Panc1 (cell line): Measurements from ENCODE around the gene RABGAP1.

Source experiments
- CTCF ChIP-seq: fragments of 450-650 bp; IDR thresholded peaks from 2 replicates; pipeline ENCODE4 v1.5.1; 2017; ENCODE audit warnings: mild to moderate bottlenecking
- POLR2AphosphoS5 ChIP-seq: IDR thresholded peaks from 2 replicates; pipeline ENCODE4 v1.6.1; 2012; ENCODE audit warnings: mild to moderate bottlenecking, low read depth, low read length, moderate library complexity
- SIN3A ChIP-seq: IDR thresholded peaks from 2 replicates; pipeline ENCODE4 v1.6.1; 2012; ENCODE audit warnings: low read depth, mild to moderate bottlenecking, low read length, moderate library complexity, borderline replicate concordance; ENCODE audit not compliant: insufficient read depth
- TCF7L2 ChIP-seq: IDR thresholded peaks from 2 replicates; pipeline ENCODE4 v1.6.1; 2011; ENCODE audit warnings: mild to moderate bottlenecking, low read depth, low read length, inconsistent platforms
- TF ChIP-seq, protein P1 (sequence below), 2 experiments: IDR thresholded peaks; 2 replicates each; pipeline ENCODE4 v1.6.1; 2011 to 2012; ENCODE audit warnings: low read depth in 2 of 2, control low read depth in 1 of 2, low read length in 1 of 2, mild to moderate bottlenecking in 1 of 2, moderate library complexity in 1 of 2; ENCODE audit not compliant: insufficient read depth in 1 of 2

- no peak for TF ChIP-seq CTCF
- no peak for TF ChIP-seq POLR2AphosphoS5
- no peak for TF ChIP-seq SIN3A
- TF ChIP-seq, protein P1, sequence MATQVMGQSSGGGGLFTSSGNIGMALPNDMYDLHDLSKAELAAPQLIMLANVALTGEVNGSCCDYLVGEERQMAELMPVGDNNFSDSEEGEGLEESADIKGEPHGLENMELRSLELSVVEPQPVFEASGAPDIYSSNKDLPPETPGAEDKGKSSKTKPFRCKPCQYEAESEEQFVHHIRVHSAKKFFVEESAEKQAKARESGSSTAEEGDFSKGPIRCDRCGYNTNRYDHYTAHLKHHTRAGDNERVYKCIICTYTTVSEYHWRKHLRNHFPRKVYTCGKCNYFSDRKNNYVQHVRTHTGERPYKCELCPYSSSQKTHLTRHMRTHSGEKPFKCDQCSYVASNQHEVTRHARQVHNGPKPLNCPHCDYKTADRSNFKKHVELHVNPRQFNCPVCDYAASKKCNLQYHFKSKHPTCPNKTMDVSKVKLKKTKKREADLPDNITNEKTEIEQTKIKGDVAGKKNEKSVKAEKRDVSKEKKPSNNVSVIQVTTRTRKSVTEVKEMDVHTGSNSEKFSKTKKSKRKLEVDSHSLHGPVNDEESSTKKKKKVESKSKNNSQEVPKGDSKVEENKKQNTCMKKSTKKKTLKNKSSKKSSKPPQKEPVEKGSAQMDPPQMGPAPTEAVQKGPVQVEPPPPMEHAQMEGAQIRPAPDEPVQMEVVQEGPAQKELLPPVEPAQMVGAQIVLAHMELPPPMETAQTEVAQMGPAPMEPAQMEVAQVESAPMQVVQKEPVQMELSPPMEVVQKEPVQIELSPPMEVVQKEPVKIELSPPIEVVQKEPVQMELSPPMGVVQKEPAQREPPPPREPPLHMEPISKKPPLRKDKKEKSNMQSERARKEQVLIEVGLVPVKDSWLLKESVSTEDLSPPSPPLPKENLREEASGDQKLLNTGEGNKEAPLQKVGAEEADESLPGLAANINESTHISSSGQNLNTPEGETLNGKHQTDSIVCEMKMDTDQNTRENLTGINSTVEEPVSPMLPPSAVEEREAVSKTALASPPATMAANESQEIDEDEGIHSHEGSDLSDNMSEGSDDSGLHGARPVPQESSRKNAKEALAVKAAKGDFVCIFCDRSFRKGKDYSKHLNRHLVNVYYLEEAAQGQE (IDR thresholded peaks at IDR 0.05; ENCODE audit: insufficient read depth in 1 of 2, low read depth in 2 of 2, low read length in 1 of 2) = no peak
- TF ChIP-seq TCF7L2 = no peak
These were observed 190.4 kb downstream of the RABGAP1 start for GRCh38 chr9:123131258-123131657.
